PC-9 (cell line): ENCODE data around the gene TM4SF1. TPM values are rescaled to one million over a fixed set of nuclear protein-coding genes. Genes with fewer than 3 reads are reported as not detected.

Experiments
- BruUV-seq: library from RNA; stranded (reverse); fragments of 400-500 nt; replicated peaks from 2 replicates; lab custom pipeline; 2021; lab: Mats Ljungman, UMichigan
- CTCF ChIA-PET: fragments of 300-600 bp; sonication (Branson Sonifier 250); formaldehyde crosslinking; loops from one replicate; lab custom pipeline; 2022; ENCODE audit warnings: antibody characterized with exemption; lab: Charles Lee
- POLR2A ChIA-PET: fragments of 300-600 bp; sonication (Branson Sonifier 250); formaldehyde crosslinking; loops from one replicate; lab custom pipeline; 2022; ENCODE audit warnings: antibody characterized with exemption; ENCODE audit not compliant: unreplicated experiment; lab: Charles Lee
- DNase-seq, 2 experiments: peaks; one replicate each; pipeline versions ENCODE4 v3.0.0 to v3.0.0-alpha.2; 2015 to 2022; ENCODE audit warnings: mixed read lengths in 1 of 2
- H2AFZ ChIP-seq: fragments of 200-600 bp; sonication (generic); 2 replicates; pipeline ENCODE4 v1.8.1; 2017; ENCODE audit warnings: antibody characterized with exemption
- H3F3A ChIP-seq: fragments of 200-600 bp; sonication (generic); 2 replicates; pipeline ENCODE4 v1.8.1; 2017; ENCODE audit warnings: antibody characterized with exemption, mild to moderate bottlenecking, low read depth; ENCODE audit not compliant: insufficient read depth
- H3K27ac ChIP-seq: fragments of 200-600 bp; sonication (generic); 2 replicates; pipeline ENCODE4 v1.6.1; 2016; ENCODE audit warnings: mixed run types
- H3K27me3 ChIP-seq: fragments of 200-600 bp; sonication (generic); 2 replicates; pipeline ENCODE4 v1.6.1; 2016; ENCODE audit warnings: low read depth, mixed run types; ENCODE audit not compliant: insufficient read depth
- H3K36me3 ChIP-seq: fragments of 200-600 bp; sonication (generic); 2 replicates; pipeline ENCODE4 v1.6.1; 2016; ENCODE audit warnings: low read depth, mixed run types
- H3K4me1 ChIP-seq: fragments of 200-600 bp; sonication (generic); replicated peaks from 2 replicates; pipeline ENCODE4 v1.6.1; 2016; ENCODE audit warnings: mixed run types; ENCODE audit not compliant: insufficient read depth
- H3K4me2 ChIP-seq: fragments of 200-600 bp; sonication (generic); 2 replicates; pipeline ENCODE4 v1.6.1; 2017; ENCODE audit warnings: mixed run types
- H3K4me3 ChIP-seq: fragments of 200-600 bp; sonication (generic); 2 replicates; pipeline ENCODE4 v1.6.1; 2016; ENCODE audit warnings: mixed run types
- H3K79me2 ChIP-seq: fragments of 200-600 bp; sonication (generic); 2 replicates; pipeline ENCODE4 v1.6.1; 2017; ENCODE audit warnings: low read depth, mixed run types
- H3K9me2 ChIP-seq: fragments of 200-600 bp; sonication (generic); 2 replicates; pipeline ENCODE4 v1.8.1; 2017; ENCODE audit warnings: mild to moderate bottlenecking; ENCODE audit not compliant: insufficient read depth
- H3K9me3 ChIP-seq: fragments of 200-600 bp; sonication (generic); 2 replicates; pipeline ENCODE4 v1.8.1; 2016; ENCODE audit warnings: low read depth; ENCODE audit not compliant: insufficient read depth
- H4K20me1 ChIP-seq: fragments of 200-600 bp; sonication (generic); 2 replicates; pipeline ENCODE4 v1.8.1; 2017; ENCODE audit not compliant: insufficient read depth
- EZH2 ChIP-seq: fragments of 200-600 bp; sonication (generic); IDR thresholded peaks from 2 replicates; pipeline ENCODE4 v1.8.0; 2017; ENCODE audit warnings: antibody characterized with exemption, low read depth
- intact Hi-C: fragments of 100-400 bp; cut with micrococcal nuclease; formaldehyde crosslinking; loops from one replicate; pipeline ENCODE4 v1.10.0; 2022; ENCODE audit not compliant: unreplicated experiment
- total RNA-seq: library from RNA; stranded (reverse); gene quantifications from 2 replicates; pipeline ENCODE4 v1.2.3, GENCODE V29; 2021
- TF ChIP-seq, protein P1 (sequence below): fragments of 200-600 bp; sonication (generic); conservative IDR thresholded peaks from 2 replicates; pipeline ENCODE4 v1.6.1; 2017; ENCODE audit warnings: mixed run types, antibody characterized with exemption, mild to moderate bottlenecking, moderate library complexity

TM4SF1 gene
- total RNA-seq, 1 experiment from 2014 or later, result 146 TPM

DNA sequence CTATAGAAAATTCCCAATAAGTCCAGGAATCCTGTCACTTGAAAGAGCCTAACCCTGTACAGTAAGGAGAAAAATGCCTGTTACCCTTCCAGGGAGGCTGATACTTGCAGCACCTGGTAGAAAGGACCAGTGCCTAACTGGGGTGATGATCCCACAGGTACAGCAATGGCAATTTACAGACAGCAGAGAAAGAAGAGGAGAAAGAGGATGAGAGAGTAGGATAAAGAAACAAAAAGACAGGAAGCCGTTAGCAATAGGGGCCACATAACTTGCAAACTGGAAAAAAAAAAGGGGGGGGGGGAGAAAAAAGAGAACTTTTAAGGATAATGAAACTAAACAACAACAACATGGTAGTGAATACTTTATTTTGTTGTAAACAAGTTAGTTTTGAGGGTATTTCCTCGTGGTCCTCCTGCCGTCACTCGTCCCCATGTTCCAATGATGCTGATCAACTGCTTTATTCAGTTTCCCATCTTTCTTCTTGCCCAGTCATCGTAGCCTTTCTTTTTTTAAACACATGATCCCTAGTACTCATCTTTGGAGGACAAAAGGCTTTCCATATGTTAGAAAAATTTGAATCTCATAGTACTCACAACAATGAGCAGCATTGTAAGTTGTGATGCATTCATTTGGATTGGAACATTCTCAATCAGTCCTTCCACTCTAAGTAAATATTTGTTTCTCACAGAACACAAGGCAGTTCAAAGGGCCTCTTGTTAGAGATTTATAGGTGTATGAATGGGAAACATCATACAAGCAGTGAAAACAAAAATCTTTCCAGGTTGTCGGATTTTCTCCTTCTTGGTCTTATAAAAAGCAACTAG, 8.6 kb downstream of the TM4SF1 start:
- peak in 1 of 2 experiments; percentile 58 for DNase-seq
- Histone ChIP-seq H3K27ac (peak overlapping the region; percentile 99), H2AFZ (no peak overlapping the region), H3K79me2 (peaks cover 33% of the 10 kb centered on the region), H3K9me2 (no peaks in the 10 kb centered on the region), H3K4me1 (peaks cover 80% of the 10 kb centered on the region), H3K27me3 (no peaks in the 10 kb centered on the region), H3K9me3 (no peaks in the 10 kb centered on the region; the same call in 1 of the 2 replicates), H4K20me1 (no peaks in the 10 kb centered on the region), H3K4me3 (no peak overlapping the region), H3F3A (peaks cover 76% of the 10 kb centered on the region), H3K4me2 (no peak overlapping the region), H3K36me3 (peaks cover 51% of the 10 kb centered on the region)
- TF ChIP-seq, protein P1, sequence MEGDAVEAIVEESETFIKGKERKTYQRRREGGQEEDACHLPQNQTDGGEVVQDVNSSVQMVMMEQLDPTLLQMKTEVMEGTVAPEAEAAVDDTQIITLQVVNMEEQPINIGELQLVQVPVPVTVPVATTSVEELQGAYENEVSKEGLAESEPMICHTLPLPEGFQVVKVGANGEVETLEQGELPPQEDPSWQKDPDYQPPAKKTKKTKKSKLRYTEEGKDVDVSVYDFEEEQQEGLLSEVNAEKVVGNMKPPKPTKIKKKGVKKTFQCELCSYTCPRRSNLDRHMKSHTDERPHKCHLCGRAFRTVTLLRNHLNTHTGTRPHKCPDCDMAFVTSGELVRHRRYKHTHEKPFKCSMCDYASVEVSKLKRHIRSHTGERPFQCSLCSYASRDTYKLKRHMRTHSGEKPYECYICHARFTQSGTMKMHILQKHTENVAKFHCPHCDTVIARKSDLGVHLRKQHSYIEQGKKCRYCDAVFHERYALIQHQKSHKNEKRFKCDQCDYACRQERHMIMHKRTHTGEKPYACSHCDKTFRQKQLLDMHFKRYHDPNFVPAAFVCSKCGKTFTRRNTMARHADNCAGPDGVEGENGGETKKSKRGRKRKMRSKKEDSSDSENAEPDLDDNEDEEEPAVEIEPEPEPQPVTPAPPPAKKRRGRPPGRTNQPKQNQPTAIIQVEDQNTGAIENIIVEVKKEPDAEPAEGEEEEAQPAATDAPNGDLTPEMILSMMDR, result no peak; the same call in 1 of the 2 replicates
- no peak for TF ChIP-seq EZH2
- intact Hi-C loops, result no loop called here
- CTCF ChIA-PET, result no interaction called here
- POLR2A ChIA-PET, result interaction anchor here (0.6 to 0.7 kb wide), 2 partner anchors 8 to 531 kb away, joined by 3 to 5 read pairs; partner anchors contain the start of gene TM4SF1
- no TSS peak for BruUV-seq

DNA sequence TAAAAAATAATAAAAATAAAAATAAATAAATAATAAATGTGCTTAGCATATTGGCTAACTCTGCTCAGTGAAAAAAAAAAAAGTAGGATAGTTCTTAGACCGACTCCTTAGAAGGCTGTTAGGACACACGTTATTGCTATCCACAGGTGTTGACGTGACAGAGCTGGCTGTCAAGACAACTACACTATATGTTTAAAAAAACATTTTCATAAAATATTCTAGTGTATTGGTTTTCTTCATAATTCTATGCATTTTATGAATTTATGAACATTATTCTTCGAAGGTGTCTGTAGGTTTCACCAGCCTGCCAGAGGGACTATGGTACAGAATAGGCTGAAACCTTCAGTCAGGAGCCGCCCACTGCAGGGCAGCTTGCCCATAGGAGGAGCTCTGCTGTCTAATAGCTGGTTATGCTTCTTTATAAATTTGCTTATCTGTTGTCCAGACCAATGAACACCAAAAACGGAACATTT, 9.2 kb downstream of the TM4SF1 start:
- Histone ChIP-seq H3K9me3 (no peaks in the 10 kb centered on the region; the same call in 1 of the 2 replicates), H3K4me1 (peaks cover 73% of the 10 kb centered on the region), H3K9me2 (no peaks in the 10 kb centered on the region), H3K27ac (peak overlapping the region; percentile 99), H2AFZ (no peak overlapping the region), H3K36me3 (peaks cover 45% of the 10 kb centered on the region), H3K27me3 (no peaks in the 10 kb centered on the region), H3K79me2 (peaks cover 27% of the 10 kb centered on the region), H3F3A (peaks cover 73% of the 10 kb centered on the region), H3K4me3 (no peak overlapping the region), H4K20me1 (no peaks in the 10 kb centered on the region), H3K4me2 (no peak overlapping the region)
- ChIA-PET POLR2A (interaction anchor here (0.6 to 0.7 kb wide), 2 partner anchors 9 to 532 kb away, joined by 3 to 5 read pairs; partner anchors contain the start of gene TM4SF1), CTCF (interaction anchor here (0.6 kb wide), 1 partner anchor 189 kb away, joined by 3 read pairs; no protein-coding TSS in a partner anchor)
- no TSS peak for BruUV-seq
- intact Hi-C loops, result no loop called here
- peak in 1 of 2 experiments; percentile 46 for DNase-seq
- TF ChIP-seq, protein P1, result no peak
- TF ChIP-seq EZH2, result no peak
